GM23338 (cell line): ENCODE data around the gene PSMA5. TPM values are rescaled to one million over a fixed set of nuclear protein-coding genes. Genes with fewer than 3 reads are reported as not detected.
A peak's percentile ranks its signal among the peaks of the same experiment; 100 is the strongest.

ENCODE experiments used
- ATAC-seq: fragments of 200-7000 bp; cut with Tn5 transposase; 3 replicates; pipeline ENCODE4 v1.9.1; 2020
- DNase-seq: peaks from one replicate; pipeline ENCODE4 v3.0.0-alpha.2; 2015; ENCODE audit warnings: low spot score
- H2AFZ ChIP-seq: fragments of 200-600 bp; sonication (generic); 2 replicates; pipeline ENCODE4 v1.8.0; 2016; ENCODE audit warnings: antibody characterized with exemption, mild to moderate bottlenecking, moderate library complexity
- H3F3A ChIP-seq: fragments of 200-600 bp; sonication (generic); replicated peaks from 2 replicates; pipeline ENCODE4 v1.8.0; 2017; ENCODE audit warnings: antibody characterized with exemption, mixed run types, low read depth
- H3K27ac ChIP-seq: fragments of 200-600 bp; sonication (generic); 2 replicates; pipeline ENCODE4 v1.6.1; 2016; ENCODE audit warnings: low read depth
- H3K27me3 ChIP-seq: fragments of 200-600 bp; sonication (generic); 2 replicates; pipeline ENCODE4 v1.8.0; 2016; ENCODE audit warnings: mild to moderate bottlenecking, mixed run types, moderate library complexity; ENCODE audit not compliant: insufficient read depth
- H3K36me3 ChIP-seq: fragments of 200-600 bp; sonication (generic); 2 replicates; pipeline ENCODE4 v1.8.0; 2016; ENCODE audit warnings: mild to moderate bottlenecking; ENCODE audit not compliant: insufficient read depth
- H3K4me1 ChIP-seq: fragments of 200-600 bp; sonication (generic); 2 replicates; pipeline ENCODE4 v1.8.0; 2016; ENCODE audit warnings: mild to moderate bottlenecking, moderate library complexity; ENCODE audit not compliant: insufficient read depth
- H3K4me2 ChIP-seq: fragments of 200-600 bp; sonication (generic); 2 replicates; pipeline ENCODE4 v1.7.1; 2017; ENCODE audit warnings: mixed run types
- H3K4me3 ChIP-seq: fragments of 200-600 bp; sonication (generic); 2 replicates; pipeline ENCODE4 v1.6.1; 2016; ENCODE audit warnings: mixed run types
- H3K79me2 ChIP-seq: fragments of 200-600 bp; sonication (generic); replicated peaks from 2 replicates; pipeline ENCODE4 v1.8.0; 2017; ENCODE audit warnings: mild to moderate bottlenecking; ENCODE audit not compliant: insufficient read depth
- H3K9me2 ChIP-seq: fragments of 200-600 bp; sonication (generic); 2 replicates; pipeline ENCODE4 v1.8.0; 2017; ENCODE audit not compliant: insufficient read depth
- H4K20me1 ChIP-seq: fragments of 200-600 bp; sonication (generic); replicated peaks from 2 replicates; pipeline ENCODE4 v1.8.0; 2017; ENCODE audit warnings: mild to moderate bottlenecking; ENCODE audit not compliant: insufficient read depth
- H3K27ac Mint-ChIP-seq: 2 replicates; pipeline ENCODE4 v1.8.0; 2020; ENCODE audit warnings: inconsistent platforms, mild to moderate bottlenecking, moderate library complexity, mixed read lengths
- H3K27me3 Mint-ChIP-seq: 3 replicates; pipeline ENCODE4 v1.8.0; 2022; ENCODE audit warnings: low read depth, mild to moderate bottlenecking, moderate library complexity, mixed read lengths, inconsistent platforms; ENCODE audit not compliant: insufficient read depth, poor library complexity
- H3K36me3 Mint-ChIP-seq: 3 replicates; pipeline ENCODE4 v1.8.0; 2021; ENCODE audit warnings: low read depth, mild to moderate bottlenecking, inconsistent platforms, moderate library complexity, mixed read lengths
- H3K4me1 Mint-ChIP-seq: 3 replicates; pipeline ENCODE4 v1.8.0; 2020; ENCODE audit warnings: mild to moderate bottlenecking, inconsistent platforms, mixed read lengths
- H3K4me3 Mint-ChIP-seq: 3 replicates; pipeline ENCODE4 v1.8.0; 2021; ENCODE audit warnings: moderate library complexity, mild to moderate bottlenecking, inconsistent platforms, mixed read lengths
- H3K9me3 Mint-ChIP-seq: 3 replicates; pipeline ENCODE4 v1.8.0; 2020; ENCODE audit warnings: moderate library complexity, mild to moderate bottlenecking, inconsistent platforms, mixed read lengths
- NANOG ChIP-seq: IDR thresholded peaks from 2 replicates; pipeline ENCODE4 v1.6.1; 2016; ENCODE audit warnings: antibody characterized with exemption, borderline replicate concordance
- polyA plus RNA-seq: library from polyadenylated mRNA; unstranded; fragments of >200 nt; fragmentation: Nextera tagmentation; extraction: Ambion mirVana; gene quantifications from 2 replicates; pipeline ENCODE4 v1.2.1, GENCODE V29; 2016
- total RNA-seq: library from RNA; depleted of rRNA; stranded (reverse); fragments of >200 nt; shearing (Covaris generic); gene quantifications from 2 replicates; pipeline ENCODE4 v1.2.3, GENCODE V29; 2014
- TF ChIP-seq, protein P1 (sequence below): fragments of 250-450 bp; sonication (Bioruptor Pico); IDR thresholded peaks from 2 replicates; pipeline ENCODE4 v1.5.0; 2020; ENCODE audit warnings: mild to moderate bottlenecking, moderate library complexity
- TF ChIP-seq, protein P2 (sequence below), 2 experiments: fragments of 200-600 bp in 1 of 2; sonication (generic) in 1 of 2; conservative IDR thresholded peaks; 2 replicates each; pipeline versions ENCODE4 v1.5.1 to v1.6.1; 2016 to 2017; ENCODE audit warnings: antibody characterized with exemption in 2 of 2, low read depth in 2 of 2, mild to moderate bottlenecking in 2 of 2, moderate library complexity in 1 of 2

The PSMA5 gene
- total and polyA plus RNA-seq, 2 experiments from 2014 or later: 104 to 126 TPM

DNA sequence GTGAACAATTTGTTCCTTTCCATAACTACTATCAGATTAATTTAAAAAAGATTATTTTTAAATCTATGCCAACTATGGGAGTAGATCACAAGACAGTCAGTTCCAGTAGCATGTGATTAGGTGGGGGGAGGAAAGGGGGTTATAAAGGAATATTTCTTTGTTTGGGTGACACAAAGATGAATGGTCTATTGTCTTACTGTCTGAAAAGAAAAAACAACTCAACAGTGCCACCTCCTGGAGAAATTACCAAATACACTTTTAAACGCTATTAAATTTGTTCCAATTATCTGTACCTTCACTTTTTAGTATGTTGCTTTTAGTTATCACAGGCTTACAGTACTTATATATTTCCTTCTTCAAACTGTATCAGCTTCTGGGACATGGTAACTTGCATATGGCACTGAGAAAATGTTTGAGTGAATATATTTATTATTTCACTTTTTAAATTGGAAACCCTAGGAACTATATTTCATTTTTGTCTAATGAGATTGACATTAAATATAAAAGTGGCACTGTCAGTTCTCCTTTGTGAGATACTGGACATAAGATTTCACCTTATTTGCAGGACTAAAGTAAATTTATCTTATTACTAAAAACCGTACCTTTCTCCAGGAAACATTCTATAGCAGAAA, 26.8 kb downstream of the PSMA5 start:
- no peak overlapping the region for H2AFZ ChIP-seq
- H3K4me1 Mint-ChIP-seq: peaks cover 31% of the 10 kb centered on the region
- peaks cover 8% of the 10 kb centered on the region for H3K36me3 Mint-ChIP-seq
- ATAC-seq: no peak
- H3K9me2 ChIP-seq: no peaks in the 10 kb centered on the region
- no peaks in the 10 kb centered on the region for H3K9me3 Mint-ChIP-seq
- H3K4me2 ChIP-seq: peak overlapping the region; percentile 86; the same call in 1 of the 2 replicates
- peak; percentile 77 for DNase-seq
- H3K4me3 Mint-ChIP-seq: peak overlapping the region; percentile 81
- H3K36me3 ChIP-seq: peaks cover 4% of the 10 kb centered on the region; the same call in 1 of the 2 replicates
- peak overlapping the region; percentile 69; the same call in 1 of the 2 replicates for H3K4me3 ChIP-seq
- H3K79me2 ChIP-seq: peaks cover 25% of the 10 kb centered on the region
- H3K27ac ChIP-seq: peak overlapping the region; percentile 98; the same call in 1 of the 2 replicates
- H3K27me3 ChIP-seq: no peaks in the 10 kb centered on the region
- peaks cover 3% of the 10 kb centered on the region for H4K20me1 ChIP-seq
- H3K4me1 ChIP-seq: peaks cover 15% of the 10 kb centered on the region
- peak overlapping the region; percentile 89 for H3K27ac Mint-ChIP-seq
- TF ChIP-seq, protein P1, sequence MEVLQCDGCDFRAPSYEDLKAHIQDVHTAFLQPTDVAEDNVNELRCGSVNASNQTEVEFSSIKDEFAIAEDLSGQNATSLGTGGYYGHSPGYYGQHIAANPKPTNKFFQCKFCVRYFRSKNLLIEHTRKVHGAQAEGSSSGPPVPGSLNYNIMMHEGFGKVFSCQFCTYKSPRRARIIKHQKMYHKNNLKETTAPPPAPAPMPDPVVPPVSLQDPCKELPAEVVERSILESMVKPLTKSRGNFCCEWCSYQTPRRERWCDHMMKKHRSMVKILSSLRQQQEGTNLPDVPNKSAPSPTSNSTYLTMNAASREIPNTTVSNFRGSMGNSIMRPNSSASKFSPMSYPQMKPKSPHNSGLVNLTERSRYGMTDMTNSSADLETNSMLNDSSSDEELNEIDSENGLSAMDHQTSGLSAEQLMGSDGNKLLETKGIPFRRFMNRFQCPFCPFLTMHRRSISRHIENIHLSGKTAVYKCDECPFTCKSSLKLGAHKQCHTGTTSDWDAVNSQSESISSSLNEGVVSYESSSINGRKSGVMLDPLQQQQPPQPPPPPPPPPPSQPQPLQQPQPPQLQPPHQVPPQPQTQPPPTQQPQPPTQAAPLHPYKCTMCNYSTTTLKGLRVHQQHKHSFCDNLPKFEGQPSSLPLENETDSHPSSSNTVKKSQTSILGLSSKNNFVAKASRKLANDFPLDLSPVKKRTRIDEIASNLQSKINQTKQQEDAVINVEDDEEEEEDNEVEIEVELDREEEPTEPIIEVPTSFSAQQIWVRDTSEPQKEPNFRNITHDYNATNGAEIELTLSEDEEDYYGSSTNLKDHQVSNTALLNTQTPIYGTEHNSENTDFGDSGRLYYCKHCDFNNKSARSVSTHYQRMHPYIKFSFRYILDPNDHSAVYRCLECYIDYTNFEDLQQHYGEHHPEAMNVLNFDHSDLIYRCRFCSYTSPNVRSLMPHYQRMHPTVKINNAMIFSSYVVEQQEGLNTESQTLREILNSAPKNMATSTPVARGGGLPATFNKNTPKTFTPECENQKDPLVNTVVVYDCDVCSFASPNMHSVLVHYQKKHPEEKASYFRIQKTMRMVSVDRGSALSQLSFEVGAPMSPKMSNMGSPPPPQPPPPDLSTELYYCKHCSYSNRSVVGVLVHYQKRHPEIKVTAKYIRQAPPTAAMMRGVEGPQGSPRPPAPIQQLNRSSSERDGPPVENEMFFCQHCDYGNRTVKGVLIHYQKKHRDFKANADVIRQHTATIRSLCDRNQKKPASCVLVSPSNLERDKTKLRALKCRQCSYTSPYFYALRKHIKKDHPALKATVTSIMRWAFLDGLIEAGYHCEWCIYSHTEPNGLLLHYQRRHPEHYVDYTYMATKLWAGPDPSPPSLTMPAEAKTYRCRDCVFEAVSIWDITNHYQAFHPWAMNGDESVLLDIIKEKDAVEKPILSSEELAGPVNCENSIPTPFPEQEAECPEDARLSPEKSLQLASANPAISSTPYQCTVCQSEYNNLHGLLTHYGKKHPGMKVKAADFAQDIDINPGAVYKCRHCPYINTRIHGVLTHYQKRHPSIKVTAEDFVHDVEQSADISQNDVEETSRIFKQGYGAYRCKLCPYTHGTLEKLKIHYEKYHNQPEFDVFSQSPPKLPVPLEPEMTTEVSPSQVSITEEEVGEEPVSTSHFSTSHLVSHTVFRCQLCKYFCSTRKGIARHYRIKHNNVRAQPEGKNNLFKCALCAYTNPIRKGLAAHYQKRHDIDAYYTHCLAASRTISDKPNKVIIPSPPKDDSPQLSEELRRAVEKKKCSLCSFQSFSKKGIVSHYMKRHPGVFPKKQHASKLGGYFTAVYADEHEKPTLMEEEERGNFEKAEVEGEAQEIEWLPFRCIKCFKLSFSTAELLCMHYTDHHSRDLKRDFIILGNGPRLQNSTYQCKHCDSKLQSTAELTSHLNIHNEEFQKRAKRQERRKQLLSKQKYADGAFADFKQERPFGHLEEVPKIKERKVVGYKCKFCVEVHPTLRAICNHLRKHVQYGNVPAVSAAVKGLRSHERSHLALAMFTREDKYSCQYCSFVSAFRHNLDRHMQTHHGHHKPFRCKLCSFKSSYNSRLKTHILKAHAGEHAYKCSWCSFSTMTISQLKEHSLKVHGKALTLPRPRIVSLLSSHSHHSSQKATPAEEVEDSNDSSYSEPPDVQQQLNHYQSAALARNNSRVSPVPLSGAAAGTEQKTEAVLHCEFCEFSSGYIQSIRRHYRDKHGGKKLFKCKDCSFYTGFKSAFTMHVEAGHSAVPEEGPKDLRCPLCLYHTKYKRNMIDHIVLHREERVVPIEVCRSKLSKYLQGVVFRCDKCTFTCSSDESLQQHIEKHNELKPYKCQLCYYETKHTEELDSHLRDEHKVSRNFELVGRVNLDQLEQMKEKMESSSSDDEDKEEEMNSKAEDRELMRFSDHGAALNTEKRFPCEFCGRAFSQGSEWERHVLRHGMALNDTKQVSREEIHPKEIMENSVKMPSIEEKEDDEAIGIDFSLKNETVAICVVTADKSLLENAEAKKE (CRISPR knock-in tag): no peak
- TF ChIP-seq NANOG: no peak
- TF ChIP-seq, protein P2, sequence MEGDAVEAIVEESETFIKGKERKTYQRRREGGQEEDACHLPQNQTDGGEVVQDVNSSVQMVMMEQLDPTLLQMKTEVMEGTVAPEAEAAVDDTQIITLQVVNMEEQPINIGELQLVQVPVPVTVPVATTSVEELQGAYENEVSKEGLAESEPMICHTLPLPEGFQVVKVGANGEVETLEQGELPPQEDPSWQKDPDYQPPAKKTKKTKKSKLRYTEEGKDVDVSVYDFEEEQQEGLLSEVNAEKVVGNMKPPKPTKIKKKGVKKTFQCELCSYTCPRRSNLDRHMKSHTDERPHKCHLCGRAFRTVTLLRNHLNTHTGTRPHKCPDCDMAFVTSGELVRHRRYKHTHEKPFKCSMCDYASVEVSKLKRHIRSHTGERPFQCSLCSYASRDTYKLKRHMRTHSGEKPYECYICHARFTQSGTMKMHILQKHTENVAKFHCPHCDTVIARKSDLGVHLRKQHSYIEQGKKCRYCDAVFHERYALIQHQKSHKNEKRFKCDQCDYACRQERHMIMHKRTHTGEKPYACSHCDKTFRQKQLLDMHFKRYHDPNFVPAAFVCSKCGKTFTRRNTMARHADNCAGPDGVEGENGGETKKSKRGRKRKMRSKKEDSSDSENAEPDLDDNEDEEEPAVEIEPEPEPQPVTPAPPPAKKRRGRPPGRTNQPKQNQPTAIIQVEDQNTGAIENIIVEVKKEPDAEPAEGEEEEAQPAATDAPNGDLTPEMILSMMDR (conservative IDR thresholded peaks at IDR 0.05; ENCODE audit: low read depth in 2 of 2): peak; percentile 57 to 73
- peaks cover 9% of the 10 kb centered on the region for H3F3A ChIP-seq
- H3K27me3 Mint-ChIP-seq: peaks cover 15% of the 10 kb centered on the region
